Right renal cortex interstitium (tissue), 3 donors: Measurements from ENCODE around the gene WDTC1. TPM values are rescaled to one million over a fixed set of nuclear protein-coding genes. Genes with fewer than 3 reads are reported as not detected.
"Not testable (repeated sequence)": the region's sequence is repeated elsewhere in the genome, so short reads cannot be mapped to it uniquely, and the experiment has no call there.

Experiments
- DNase-seq, 3 donors: peaks; one replicate each; pipeline ENCODE4 v3.0.0-alpha.2; 2013; ENCODE audit warnings: low read depth in 3 of 3, low spot score in 2 of 3
- polyA plus RNA-seq, 3 donors: library from polyadenylated mRNA; unstranded; fragments of 120-200 nt; gene quantifications; one replicate each; pipeline ENCODE4 v1.2.1, GENCODE V29; 2013; ENCODE audit not compliant: insufficient read length in 3 of 3

Gene WDTC1
- polyA plus RNA-seq, 3 donors, result 38.8 to 43.2 (median 40.3) TPM

DNA sequence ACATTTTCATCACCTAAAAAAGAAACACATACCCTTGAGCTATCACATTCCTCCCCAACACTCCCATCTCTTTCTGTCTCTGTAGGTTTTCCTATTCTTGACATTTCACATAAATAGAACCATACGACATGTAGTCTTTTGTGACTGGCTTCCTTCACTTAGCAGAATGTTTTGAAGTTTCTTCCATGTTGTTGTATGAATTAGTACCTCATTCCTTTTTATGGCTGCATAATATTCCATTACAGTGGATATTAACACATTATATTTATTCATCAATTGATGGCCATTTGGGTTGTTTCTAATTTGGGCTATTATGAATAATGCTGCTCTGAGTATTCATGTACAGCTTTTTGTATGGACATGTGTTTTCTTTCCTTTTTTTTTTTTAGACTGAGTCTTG lies 11.8 kb downstream of the WDTC1 start:
- DNase-seq, result no peak

GRCh38 chr1:27253596-27253995 lies 19.2 kb downstream of the WDTC1 start:
- DNase-seq, result no peak

DNA sequence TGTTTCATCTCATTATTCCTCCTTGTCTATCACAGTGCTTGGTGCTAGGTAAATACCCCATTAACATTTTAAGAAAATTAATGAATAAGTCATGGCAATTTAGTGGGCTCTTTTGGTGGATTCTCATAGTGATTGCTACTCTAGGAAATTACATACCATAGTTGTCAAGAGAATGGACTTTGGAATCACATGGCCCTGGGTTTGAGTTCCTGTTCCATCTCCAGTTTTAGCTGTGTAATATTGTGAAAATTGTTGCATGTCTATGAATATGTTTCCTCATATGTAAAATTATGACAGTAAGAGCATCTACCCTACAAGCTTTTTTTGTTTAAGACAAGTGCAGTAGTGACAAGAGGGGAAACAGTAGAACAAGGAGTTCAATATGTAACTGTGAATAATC lies 20.7 kb downstream of the WDTC1 start:
- no peak for DNase-seq

DNA sequence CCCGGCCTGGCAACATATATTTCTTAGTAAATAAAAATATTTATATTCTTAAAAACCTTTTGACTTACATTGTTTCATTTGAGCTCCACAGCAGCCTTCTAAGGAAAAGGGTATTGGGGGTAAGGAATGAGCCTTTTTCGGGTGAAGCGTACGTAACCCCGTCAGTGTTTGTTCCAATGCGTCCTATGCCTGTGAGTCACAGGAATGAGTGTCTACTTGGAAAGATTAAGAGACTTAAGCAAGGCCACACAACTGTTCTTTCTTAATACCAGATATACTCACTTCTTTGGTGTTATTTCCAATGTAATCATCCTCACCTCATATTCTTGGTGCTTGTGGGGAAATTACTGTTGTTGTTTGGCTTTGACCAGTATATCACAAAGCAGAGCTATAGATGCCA lies 22.7 kb downstream of the WDTC1 start:
- no peak for DNase-seq

DNA sequence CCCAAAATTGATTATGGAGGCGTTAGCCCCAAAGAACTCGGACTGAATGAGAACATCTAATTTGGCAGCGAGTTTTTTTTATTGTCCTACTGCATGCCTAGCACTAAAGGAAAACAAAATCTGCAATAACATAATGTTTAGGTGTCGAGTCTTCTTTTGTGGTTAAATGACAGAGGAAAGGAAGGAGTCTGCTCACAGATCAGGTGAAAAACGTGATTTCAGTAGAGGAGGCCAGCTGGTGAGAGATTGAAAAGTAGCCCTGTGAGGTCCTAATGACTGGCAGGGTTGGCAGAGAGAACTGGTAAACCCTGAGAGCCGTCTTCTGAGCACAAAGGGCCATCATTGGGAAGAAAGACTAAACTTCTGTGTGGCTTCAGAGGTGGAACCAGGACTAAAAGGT lies 24.2 kb downstream of the WDTC1 start:
- DNase-seq, result no peak

DNA sequence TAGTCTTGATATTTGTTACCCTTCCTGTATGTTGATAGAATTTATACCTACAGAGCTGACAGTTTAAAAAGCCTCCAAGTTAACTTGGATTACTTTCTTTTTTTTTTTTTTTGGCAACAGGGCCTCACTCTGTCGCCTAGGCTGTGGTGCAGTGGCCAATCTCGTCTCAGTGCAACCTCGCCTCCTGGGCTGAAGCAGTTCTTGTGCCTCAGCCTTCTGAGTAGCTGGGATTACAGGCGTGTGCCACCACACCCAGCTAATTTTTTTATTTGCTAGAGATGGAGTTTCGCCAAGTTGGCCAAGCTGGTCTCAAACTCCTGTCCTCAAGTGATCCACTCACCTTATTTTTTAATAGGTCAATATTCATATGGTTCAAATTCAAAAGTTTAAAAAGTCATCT lies 32.7 kb downstream of the WDTC1 start:
- DNase-seq, result no peak

DNA sequence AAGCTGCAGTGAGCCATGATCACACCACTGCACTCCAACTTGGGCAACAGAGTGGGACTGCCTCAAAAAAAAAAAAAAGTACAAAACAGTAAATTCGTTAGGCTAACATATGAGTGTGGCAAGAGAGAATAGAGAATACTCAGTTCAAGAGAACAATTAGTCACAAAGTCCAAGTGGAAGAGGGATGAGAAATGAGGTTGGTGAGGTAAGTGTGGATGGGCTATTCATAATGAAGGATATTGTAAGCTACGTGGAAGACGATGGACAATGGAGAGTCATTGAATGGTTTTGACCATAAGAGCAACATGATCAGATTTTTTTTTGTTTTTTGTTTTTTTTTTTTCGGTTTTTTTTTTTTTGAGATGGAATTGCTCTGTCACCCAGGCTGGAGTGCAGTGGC lies 34.8 kb downstream of the WDTC1 start:
- no peak for DNase-seq

GRCh38 chr1:27274204-27274603 lies 39.8 kb downstream of the WDTC1 start:
- DNase-seq, result no peak

- DNase-seq, result no peak
Measured at GRCh38 chr1:27275696-27276095, 41.3 kb downstream of the WDTC1 start.

GRCh38 chr1:27284425-27285273 lies 50.2 kb downstream of the WDTC1 start:
- DNase-seq, result peak in 2 of 3 donors; percentile 54 to 69

GRCh38 chr1:27285274-27285660 lies 50.8 kb downstream of the WDTC1 start:
- DNase-seq, result no peak

DNA sequence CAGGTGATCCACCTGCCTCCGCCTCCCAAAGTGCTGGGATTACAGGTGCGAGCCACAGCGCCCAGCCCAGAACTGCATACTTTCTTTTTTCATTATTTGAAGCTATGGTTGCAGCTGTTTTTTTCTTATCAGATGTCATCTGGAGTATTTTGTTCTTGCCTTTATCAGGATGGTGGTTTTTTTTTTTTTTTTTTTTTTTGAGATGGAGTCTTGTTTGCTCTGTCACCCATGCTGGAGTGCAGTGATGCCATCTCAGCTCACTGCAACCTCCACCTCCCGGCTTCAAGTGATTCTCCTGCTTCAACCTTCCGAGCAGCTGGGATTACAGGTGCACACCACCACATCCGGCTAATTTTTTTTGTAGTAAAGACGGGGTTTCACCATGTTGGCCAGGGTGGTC lies 51.4 kb downstream of the WDTC1 start:
- DNase-seq, result not testable (repeated sequence)

DNA sequence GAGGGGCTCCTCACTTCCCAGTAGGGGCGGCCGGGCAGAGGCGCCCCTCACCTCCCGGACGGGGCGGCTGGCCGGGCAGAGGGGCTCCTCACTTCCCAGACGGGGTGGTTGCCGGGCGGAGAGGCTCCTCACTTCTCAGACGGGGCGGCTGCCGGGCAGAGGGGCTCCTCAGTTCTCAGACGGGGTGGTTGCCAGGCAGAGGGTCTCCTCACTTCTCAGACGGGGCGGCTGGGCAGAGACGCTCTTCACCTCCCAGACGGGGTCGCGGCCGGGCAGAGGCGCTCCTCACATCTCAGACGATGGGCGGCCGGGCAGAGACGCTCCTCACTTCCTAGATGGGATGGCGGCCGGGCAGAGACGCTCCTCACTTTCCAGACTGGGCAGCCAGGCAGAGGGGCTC lies 54.7 kb downstream of the WDTC1 start:
- DNase-seq, result not testable (repeated sequence)

- DNase-seq, result no peak
Measured at GRCh38 chr1:27290581-27290980, 56.1 kb downstream of the WDTC1 start.

DNA sequence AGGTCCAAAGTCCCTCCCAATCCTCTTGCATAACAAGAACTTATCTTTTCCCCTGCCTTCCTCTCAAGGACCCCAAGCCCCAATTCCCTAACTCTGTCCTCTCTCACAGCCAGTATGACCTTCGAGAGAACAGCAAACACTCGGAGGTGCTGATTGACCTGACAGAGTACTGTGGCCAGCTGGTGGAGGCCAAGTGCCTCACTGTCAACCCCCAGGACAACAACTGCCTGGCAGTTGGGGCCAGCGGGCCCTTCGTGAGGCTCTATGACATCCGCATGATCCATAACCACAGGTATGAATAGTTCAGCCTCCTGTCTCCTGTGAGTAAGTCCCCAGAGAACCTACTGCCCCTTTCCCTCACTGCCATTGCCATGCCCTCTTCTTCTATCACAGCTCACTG lies 57.7 kb downstream of the WDTC1 start:
- DNase-seq, result no peak

DNA sequence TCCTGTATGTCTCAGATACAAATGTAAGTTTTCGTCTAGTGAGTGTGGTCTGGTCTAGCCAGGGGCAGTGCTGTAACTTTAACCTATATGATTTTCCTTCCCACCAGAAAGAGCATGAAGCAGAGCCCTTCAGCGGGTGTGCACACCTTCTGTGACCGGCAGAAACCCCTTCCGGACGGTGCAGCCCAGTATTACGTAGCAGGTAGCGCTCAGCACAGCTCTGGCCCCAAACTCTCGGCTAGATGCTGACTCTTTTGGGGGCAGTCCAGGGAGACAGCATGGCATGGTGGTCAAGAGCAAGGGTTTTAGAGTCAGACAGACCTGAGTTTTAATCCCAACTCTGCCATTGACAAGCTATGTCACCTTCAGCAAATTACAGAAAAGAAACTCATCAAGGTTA lies 59.5 kb downstream of the WDTC1 start:
- no peak for DNase-seq

DNA sequence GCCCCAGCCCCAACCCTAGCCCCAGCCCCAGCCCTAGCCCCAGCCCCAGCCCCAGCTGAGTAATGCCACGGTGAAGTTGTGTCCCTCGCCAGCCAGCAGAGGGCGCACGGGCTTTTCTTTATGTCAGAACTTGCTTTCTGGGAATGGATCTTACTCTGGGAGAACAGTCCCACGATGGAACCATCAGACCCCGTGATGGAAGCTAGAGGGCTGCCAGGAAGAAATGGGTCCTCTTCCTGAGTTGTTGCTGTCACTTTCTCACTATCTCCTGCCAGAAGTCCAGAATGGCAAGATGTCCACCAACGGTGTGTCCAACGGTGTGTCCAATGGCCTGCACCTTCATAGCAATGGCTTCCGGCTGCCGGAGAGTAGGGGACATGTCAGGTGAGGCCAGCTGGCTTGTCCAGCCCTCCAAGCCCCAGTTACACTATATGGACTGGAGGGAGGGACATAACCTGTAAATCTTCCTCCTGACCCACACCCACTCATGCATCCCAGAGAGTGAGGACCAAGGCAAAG lies 62.4 kb downstream of the WDTC1 start:
- no peak for DNase-seq

DNA sequence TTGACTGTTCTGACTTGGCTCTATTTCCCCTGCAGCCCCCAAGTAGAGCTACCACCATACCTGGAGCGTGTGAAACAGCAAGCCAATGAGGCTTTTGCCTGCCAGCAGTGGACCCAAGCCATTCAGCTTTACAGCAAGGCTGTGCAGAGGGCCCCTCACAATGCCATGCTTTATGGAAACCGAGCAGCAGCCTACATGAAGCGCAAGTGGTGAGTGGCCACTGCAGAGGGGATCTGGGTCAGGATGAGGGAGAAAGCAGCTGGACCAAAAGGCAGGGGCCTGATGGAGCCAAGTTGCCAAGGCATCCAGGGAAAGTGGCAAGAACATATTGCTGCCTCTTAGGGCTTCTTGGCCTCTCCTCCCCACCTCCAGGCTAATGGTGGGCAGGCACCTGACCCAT lies 63.5 kb downstream of the WDTC1 start:
- no peak for DNase-seq

GRCh38 chr1:27298632-27299384 lies 64.4 kb downstream of the WDTC1 start:
- DNase-seq, result no peak

DNA sequence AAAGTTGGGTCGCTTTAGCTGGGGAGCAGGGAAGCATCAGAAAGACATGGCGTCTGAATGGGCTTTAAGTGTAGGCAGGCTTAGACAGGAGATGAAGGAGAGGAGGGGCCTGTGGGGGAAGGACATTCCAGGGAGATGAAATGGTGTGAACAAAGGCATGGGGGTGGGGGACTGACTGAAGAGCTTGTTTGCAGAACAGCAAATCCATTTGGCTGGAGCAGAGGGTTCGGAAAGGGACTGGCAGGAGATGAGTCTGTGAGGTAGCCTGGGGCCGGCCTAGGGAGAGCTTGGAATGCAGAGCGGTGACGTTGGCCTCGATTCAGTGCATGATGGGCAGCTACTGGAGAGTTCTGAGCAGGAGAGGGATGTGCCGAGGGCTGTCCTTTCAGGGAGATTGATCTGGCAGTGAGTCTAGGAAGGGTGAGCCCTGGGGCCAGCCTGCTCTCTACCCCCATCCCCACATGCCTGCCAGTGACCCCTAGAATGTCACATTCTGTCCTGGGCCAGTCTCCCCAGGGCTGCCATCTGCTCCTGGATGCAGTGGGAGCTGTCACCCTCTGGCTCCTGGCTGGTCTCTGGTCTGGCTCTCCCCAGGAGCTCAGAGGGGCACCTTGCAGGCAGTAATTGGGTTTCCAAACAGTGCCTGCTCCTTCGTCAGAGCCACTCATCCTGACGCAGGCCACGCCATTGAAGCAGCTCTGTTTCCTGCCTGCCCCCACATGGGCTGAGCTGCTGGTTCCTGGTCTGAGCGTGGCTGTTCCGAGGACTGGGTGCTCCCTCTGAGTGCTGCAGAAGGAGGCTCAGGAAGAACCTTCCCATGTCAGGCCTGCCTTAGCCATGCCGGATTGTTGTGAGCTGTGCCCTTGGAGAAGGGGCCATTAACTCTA lies 65.2 kb downstream of the WDTC1 start:
- no peak for DNase-seq
